Stimulated activated CD4-positive, alpha-beta T cell treated with anti-CD3 and anti-CD28 coated beads, Interleukin-4, amount 100 ng/mL, for 48 hours (primary cell): Measurements from ENCODE around the gene MFF.

ENCODE experiments used
- DNase-seq, 2 donors: peaks; one replicate each; pipeline ENCODE4 v3.0.0-alpha.2; 2020; ENCODE audit warnings: low read depth in 2 of 2

The MFF gene

GRCh38 chr2:227324995-227325838 is at the start of gene MFF:
Gene MFF (plus strand): TSS chr2:227325251. CDS start chr2:227330666, 5,415 bp downstream.
- DNase-seq, result peak; percentile 84 to 92

GRCh38 chr2:227280895-227281294 is 44.2 kb upstream of the MFF start:
- no peak for DNase-seq

- no peak for DNase-seq
These were observed 39.3 kb upstream of the MFF start for GRCh38 chr2:227285741-227286236.

GRCh38 chr2:227287771-227288170 is 37.3 kb upstream of the MFF start:
- no peak for DNase-seq

- no peak for DNase-seq
These were observed 32.7 kb upstream of the MFF start for GRCh38 chr2:227292314-227292713.

GRCh38 chr2:227293531-227293930 is 31.5 kb upstream of the MFF start:
- no peak for DNase-seq

- DNase-seq, result no peak
These were observed 29.2 kb upstream of the MFF start for GRCh38 chr2:227295806-227296205.

GRCh38 chr2:227296671-227297405 is 28.2 kb upstream of the MFF start:
- DNase-seq, result no peak

- no peak for DNase-seq
These were observed 23.5 kb upstream of the MFF start for GRCh38 chr2:227301523-227301922.

GRCh38 chr2:227308784-227309183 is 16.3 kb upstream of the MFF start:
- no peak for DNase-seq

- no peak for DNase-seq
These were observed 14.3 kb upstream of the MFF start for GRCh38 chr2:227310756-227311110.

- DNase-seq, result no peak
These were observed 13.1 kb upstream of the MFF start for GRCh38 chr2:227311861-227312506.

GRCh38 chr2:227312579-227312978 is 12.5 kb upstream of the MFF start:
- DNase-seq, result no peak

- no peak for DNase-seq
These were observed 11.7 kb upstream of the MFF start for GRCh38 chr2:227313310-227313709.

- DNase-seq, result no peak
These were observed 7.2 kb upstream of the MFF start for GRCh38 chr2:227317834-227318233.

GRCh38 chr2:227320305-227321094 is 4.6 kb upstream of the MFF start:
- DNase-seq, result no peak

- DNase-seq, result no peak
These were observed 2.4 kb upstream of the MFF start for GRCh38 chr2:227322530-227323205.

GRCh38 chr2:227323818-227324217 is 1.2 kb upstream of the MFF start:
- DNase-seq, result no peak

GRCh38 chr2:227324642-227324994 is 433 bp upstream of the MFF start:
- DNase-seq, result no peak

GRCh38 chr2:227325839-227326195 is 766 bp downstream of the MFF start:
- peak in 1 of 2 donors; percentile 3 for DNase-seq

- no peak for DNase-seq
These were observed 1.7 kb downstream of the MFF start for GRCh38 chr2:227326783-227327182.
